ENCODE results near the gene PTPRCAP. TPM values are rescaled to one million over a fixed set of nuclear protein-coding genes. Genes with fewer than 3 reads are reported as not detected.
"Not testable (repeated sequence)": the region's sequence is repeated elsewhere in the genome, so short reads cannot be mapped to it uniquely, and the experiment has no call there.

PTPRCAP gene
- polyA plus RNA-seq (ENCODE audit: insufficient read length in 4 of 4) = 1 to 10 TPM in 3 of 4 donors, under 1 TPM in 1; 0.96 to 2.7 (median 1.4) TPM

GRCh38 chr11:67437082-67437808 is at the start of gene PTPRCAP:
TSS of gene PTPRCAP (minus strand) at chr11:67437682. CDS start at chr11:67437619, 63 bp downstream.
- no peak for DNase-seq (ENCODE audit: low read depth in 4 of 4, low spot score in 3 of 4)

GRCh38 chr11:67486481-67487195 is 49.2 kb upstream of the PTPRCAP start:
- DNase-seq (ENCODE audit: low read depth in 4 of 4, low spot score in 3 of 4) = no peak

- DNase-seq (ENCODE audit: low read depth in 4 of 4, low spot score in 3 of 4) = not testable (repeated sequence)
These were observed 48.4 kb upstream of the PTPRCAP start for GRCh38 chr11:67485873-67486361.

GRCh38 chr11:67484847-67485311 is 47.4 kb upstream of the PTPRCAP start:
- DNase-seq (ENCODE audit: low read depth in 4 of 4, low spot score in 3 of 4) = no peak

GRCh38 chr11:67483831-67484665 is 46.6 kb upstream of the PTPRCAP start:
- DNase-seq (ENCODE audit: low read depth in 4 of 4, low spot score in 3 of 4) = no peak

GRCh38 chr11:67482827-67483798 is 45.6 kb upstream of the PTPRCAP start, which contains the start of gene AIP:
TSS of gene AIP (plus strand) at chr11:67483026. CDS start at chr11:67483159, 133 bp downstream.
- DNase-seq (ENCODE audit: low read depth in 4 of 4, low spot score in 3 of 4) = peak; percentile 95 to 96 (median 96)

- no peak for DNase-seq (ENCODE audit: low read depth in 4 of 4, low spot score in 3 of 4)
These were observed 44.9 kb upstream of the PTPRCAP start for GRCh38 chr11:67482275-67482826.

- DNase-seq (ENCODE audit: low read depth in 4 of 4, low spot score in 3 of 4) = not testable (repeated sequence)
These were observed 40.0 kb upstream of the PTPRCAP start for GRCh38 chr11:67477344-67478050.

- DNase-seq (ENCODE audit: low read depth in 4 of 4, low spot score in 3 of 4) = not testable (repeated sequence)
These were observed 39.2 kb upstream of the PTPRCAP start for GRCh38 chr11:67476692-67477091.

GRCh38 chr11:67472882-67473281 is 35.4 kb upstream of the PTPRCAP start:
- no peak for DNase-seq (ENCODE audit: low read depth in 4 of 4, low spot score in 3 of 4)

GRCh38 chr11:67470337-67471002 is 33.0 kb upstream of the PTPRCAP start:
- no peak for DNase-seq (ENCODE audit: low read depth in 4 of 4, low spot score in 3 of 4)

- DNase-seq (ENCODE audit: low read depth in 4 of 4, low spot score in 3 of 4) = no peak
These were observed 32.0 kb upstream of the PTPRCAP start for GRCh38 chr11:67469508-67469811.

- peak; percentile 80 to 87 (median 81) for DNase-seq (ENCODE audit: low read depth in 4 of 4, low spot score in 3 of 4)
These were observed 31.5 kb upstream of the PTPRCAP start, which contains the start of gene TMEM134 for GRCh38 chr11:67468759-67469507. TSS of gene TMEM134 (minus strand) at chr11:67469251. CDS start at chr11:67469192, 59 bp downstream.

GRCh38 chr11:67468456-67468758 is 30.9 kb upstream of the PTPRCAP start:
- DNase-seq (ENCODE audit: low read depth in 4 of 4, low spot score in 3 of 4) = no peak

GRCh38 chr11:67468056-67468455 is 30.6 kb upstream of the PTPRCAP start:
- DNase-seq (ENCODE audit: low read depth in 4 of 4, low spot score in 3 of 4) = no peak

- no peak for DNase-seq (ENCODE audit: low read depth in 4 of 4, low spot score in 3 of 4)
These were observed 29.7 kb upstream of the PTPRCAP start for GRCh38 chr11:67466962-67467771.

GRCh38 chr11:67466367-67466766 is 28.9 kb upstream of the PTPRCAP start:
- DNase-seq (ENCODE audit: low read depth in 4 of 4, low spot score in 3 of 4) = no peak
